Kidney (tissue), 14 donors: Measurements from ENCODE around the gene PRR22. TPM values are rescaled to one million over a fixed set of nuclear protein-coding genes. Genes with fewer than 3 reads are reported as not detected.

Experiments
- DNase-seq, 5 donors: peaks; one replicate each; pipeline ENCODE4 v3.0.0-alpha.2; 2013 to 2020
- FAIRE-seq: peaks from 2 replicates; lab custom pipeline; 2012; peaks lifted over from hg19 to GRCh38; lab: Jason Lieb, UNC
- H3K27ac ChIP-seq, 2 donors: one replicate each; pipeline ENCODE4 v1.7.0; 2013; ENCODE audit warnings: low read depth in 2 of 2, low read length in 2 of 2, inconsistent platforms in 1 of 2
- H3K27me3 ChIP-seq: one replicate; pipeline ENCODE4 v1.7.1; 2013; ENCODE audit warnings: low read length, inconsistent platforms; ENCODE audit not compliant: control insufficient read depth, insufficient read depth
- H3K36me3 ChIP-seq, 3 donors: one replicate each; pipeline versions ENCODE4 v1.7.0 to v1.7.1; 2013; ENCODE audit warnings: low read length in 3 of 3, control low read depth in 1 of 3, inconsistent platforms in 1 of 3; ENCODE audit not compliant: insufficient read depth in 3 of 3, control insufficient read depth in 2 of 3
- H3K4me1 ChIP-seq, 3 donors: one replicate each; pipeline versions ENCODE4 v1.7.0 to v1.7.1; 2013; ENCODE audit warnings: low read length in 3 of 3, inconsistent platforms in 1 of 3, low read depth in 1 of 3; ENCODE audit not compliant: control insufficient read depth in 2 of 3, insufficient read depth in 2 of 3
- H3K4me3 ChIP-seq, 3 donors: one replicate each; pipeline versions ENCODE4 v1.7.0 to v1.8.1; 2013; ENCODE audit warnings: low read length in 3 of 3, control low read depth in 1 of 3, inconsistent platforms in 1 of 3
- H3K9ac ChIP-seq, 3 donors: one replicate each; pipeline versions ENCODE4 v1.7.0 to v1.7.1; 2013; ENCODE audit warnings: low read length in 3 of 3, control low read depth in 1 of 3, inconsistent platforms in 1 of 3
- H3K9me3 ChIP-seq, 3 donors: one replicate each; pipeline versions ENCODE4 v1.7.0 to v1.7.1; 2013; ENCODE audit warnings: low read length in 3 of 3, control low read depth in 1 of 3, inconsistent platforms in 1 of 3; ENCODE audit not compliant: control insufficient read depth in 2 of 3, insufficient read depth in 1 of 3
- intact Hi-C: fragments of 100-400 bp; cut with DNase I; formaldehyde crosslinking; loops from one replicate; pipeline ENCODE4 v1.11.1; 2022
- polyA plus RNA-seq: library from polyadenylated mRNA; stranded (reverse); fragments of 350-450 nt; fragmentation: Illumina TruSeq; extraction: RNeasy Lipid Tissue Mini Kit (QIAGEN cat#74804); gene quantifications from one replicate; pipeline ENCODE4 v1.2.3, GENCODE V29; 2014; ENCODE audit warnings: low read depth, low replicate concordance; ENCODE audit not compliant: insufficient read depth
- total RNA-seq: library from RNA; stranded (reverse); fragmentation: NEBNext Ultra II Directional; extraction: Animal tissue kit (Norgen Biotek cat#: 25700); gene quantifications from one replicate; pipeline ENCODE4 v1.2.1, GENCODE V29; 2021
- TF ChIP-seq, protein P1 (sequence below): IDR thresholded peaks from 3 replicates; pipeline ENCODE4 v1.5.1; 2012; ENCODE audit warnings: mild to moderate bottlenecking, moderate library complexity, borderline replicate concordance; ENCODE audit not compliant: insufficient read depth; ENCODE audit errors: extremely low read depth
- donor health status: control.
- donor health status: control.
- donor health status: control.
- donor health status: control.
- donor health status: control.
- donor health status: DM: yes; HTN: yes; CAD: no.
- donor health status: Normal renal cell carcinoma (clear cell type).

PRR22 gene
- total and polyA plus RNA-seq, 2 donors from 2014 or later = 4.1 to 4.2 TPM

DNA sequence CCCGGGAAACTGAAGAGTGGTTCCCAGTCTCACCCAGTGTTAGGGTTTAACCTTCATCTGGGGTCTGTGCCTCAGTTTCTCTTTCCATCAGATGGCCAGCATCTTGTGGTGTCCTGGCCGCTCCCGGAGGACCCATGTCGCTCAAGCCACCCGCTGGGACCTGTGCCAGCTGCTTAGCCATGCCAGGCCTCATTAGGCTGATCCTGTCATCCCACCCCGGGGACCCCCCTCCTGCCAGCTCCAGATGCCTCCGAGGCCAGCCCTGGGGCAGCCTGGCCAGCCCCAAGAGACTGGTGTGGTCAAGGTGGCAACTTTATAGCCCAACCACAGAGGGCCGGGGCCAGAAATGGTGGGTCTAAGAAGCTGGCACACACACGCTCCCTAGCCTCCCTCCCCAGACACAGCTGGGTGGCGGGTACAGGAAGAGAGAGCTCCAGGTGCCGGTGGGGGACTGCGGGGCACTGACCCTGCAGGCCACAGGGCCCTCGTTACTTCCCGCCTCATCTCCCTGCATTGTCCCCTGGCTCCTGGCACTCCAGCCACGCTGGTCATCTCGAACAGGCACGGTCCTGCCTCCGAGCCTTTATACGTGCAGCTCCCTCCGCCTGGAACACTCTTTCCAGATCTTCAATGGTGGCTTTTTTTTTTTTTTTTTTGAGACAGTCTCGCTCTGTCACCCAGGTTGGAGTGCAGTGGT lies 23.7 kb upstream of the PRR22 start:
- intact Hi-C loops = loop anchor here (10.0 kb wide), 1 partner anchor 87 kb away; no protein-coding TSS in a partner anchor
- no peak overlapping the region for H3K9ac ChIP-seq
- no peaks in the 10 kb centered on the region for H3K36me3 ChIP-seq
- no peak overlapping the region for H3K27ac ChIP-seq
- no peaks in the 10 kb centered on the region for H3K9me3 ChIP-seq
- H3K27me3 ChIP-seq = no peaks in the 10 kb centered on the region
- no peak overlapping the region for H3K4me3 ChIP-seq
- FAIRE-seq = no peak
- H3K4me1 ChIP-seq = peaks cover 0 to 7% (median 0%) of the 10 kb centered on the region in 3 donors
- DNase-seq = peak in 1 of 5 donors; percentile 74
- TF ChIP-seq, protein P1, sequence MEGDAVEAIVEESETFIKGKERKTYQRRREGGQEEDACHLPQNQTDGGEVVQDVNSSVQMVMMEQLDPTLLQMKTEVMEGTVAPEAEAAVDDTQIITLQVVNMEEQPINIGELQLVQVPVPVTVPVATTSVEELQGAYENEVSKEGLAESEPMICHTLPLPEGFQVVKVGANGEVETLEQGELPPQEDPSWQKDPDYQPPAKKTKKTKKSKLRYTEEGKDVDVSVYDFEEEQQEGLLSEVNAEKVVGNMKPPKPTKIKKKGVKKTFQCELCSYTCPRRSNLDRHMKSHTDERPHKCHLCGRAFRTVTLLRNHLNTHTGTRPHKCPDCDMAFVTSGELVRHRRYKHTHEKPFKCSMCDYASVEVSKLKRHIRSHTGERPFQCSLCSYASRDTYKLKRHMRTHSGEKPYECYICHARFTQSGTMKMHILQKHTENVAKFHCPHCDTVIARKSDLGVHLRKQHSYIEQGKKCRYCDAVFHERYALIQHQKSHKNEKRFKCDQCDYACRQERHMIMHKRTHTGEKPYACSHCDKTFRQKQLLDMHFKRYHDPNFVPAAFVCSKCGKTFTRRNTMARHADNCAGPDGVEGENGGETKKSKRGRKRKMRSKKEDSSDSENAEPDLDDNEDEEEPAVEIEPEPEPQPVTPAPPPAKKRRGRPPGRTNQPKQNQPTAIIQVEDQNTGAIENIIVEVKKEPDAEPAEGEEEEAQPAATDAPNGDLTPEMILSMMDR = no peak

DNA sequence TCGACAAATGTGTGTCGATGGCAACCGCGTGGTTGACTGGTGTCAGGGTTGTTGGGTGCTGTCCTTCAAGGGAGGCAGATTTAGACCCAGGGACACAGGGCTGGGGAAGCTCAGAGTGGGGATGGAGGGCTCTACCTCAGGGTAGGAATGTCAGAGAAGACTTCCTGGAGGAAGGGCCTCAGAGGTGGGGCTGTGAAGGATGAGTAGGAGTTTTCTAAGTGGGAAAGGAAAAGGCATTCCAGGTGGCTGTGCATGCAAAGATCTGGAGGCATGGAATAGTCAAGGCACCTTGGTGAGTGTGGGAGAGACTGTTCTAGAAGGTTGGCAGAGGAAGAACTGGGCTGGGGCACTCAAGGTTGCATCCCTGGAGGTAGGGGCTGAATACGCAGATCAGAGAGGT lies 22.4 kb upstream of the PRR22 start:
- intact Hi-C loops = loop anchor here (10.0 kb wide), 1 partner anchor 88 kb away; no protein-coding TSS in a partner anchor
- no peak overlapping the region for H3K4me3 ChIP-seq
- FAIRE-seq = no peak
- peaks cover 0 to 8% (median 0%) of the 10 kb centered on the region in 3 donors for H3K4me1 ChIP-seq
- no peaks in the 10 kb centered on the region for H3K9me3 ChIP-seq
- no peak overlapping the region for H3K27ac ChIP-seq
- no peaks in the 10 kb centered on the region for H3K27me3 ChIP-seq
- no peak for DNase-seq
- no peak overlapping the region for H3K9ac ChIP-seq
- H3K36me3 ChIP-seq = no peaks in the 10 kb centered on the region
- TF ChIP-seq, protein P1 = no peak

DNA sequence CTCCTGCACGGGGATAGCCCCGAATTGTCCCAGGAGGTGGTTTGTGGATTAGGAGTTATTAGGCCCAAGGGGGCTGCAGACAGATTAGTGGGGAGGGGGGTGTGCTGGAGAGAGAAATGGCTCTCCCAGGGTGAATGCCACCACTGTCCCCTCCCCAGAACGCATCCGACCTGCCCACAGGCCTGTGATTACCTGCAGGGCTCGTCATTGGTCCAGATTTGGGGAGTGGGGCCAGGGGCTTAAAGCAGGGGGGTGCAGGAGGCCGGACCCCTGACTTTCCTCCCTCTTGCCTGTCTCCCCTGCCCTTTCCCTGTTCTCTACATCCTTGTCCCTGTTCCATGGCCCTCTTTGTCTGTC lies 21.6 kb upstream of the PRR22 start:
- Histone ChIP-seq H3K9ac (no peak overlapping the region), H3K36me3 (no peaks in the 10 kb centered on the region), H3K27ac (no peak overlapping the region), H3K27me3 (no peaks in the 10 kb centered on the region), H3K9me3 (no peaks in the 10 kb centered on the region), H3K4me3 (peak overlapping the region in 1 of 3 donors; percentile 21), H3K4me1 (peaks cover 0 to 10% (median 0%) of the 10 kb centered on the region in 3 donors)
- no peak for DNase-seq
- no peak for FAIRE-seq
- TF ChIP-seq, protein P1 = no peak
- intact Hi-C loops = loop anchor here (10.0 kb wide), 1 partner anchor 89 kb away; no protein-coding TSS in a partner anchor
